Measurements from ENCODE around the gene SLC9A9.

- TF ChIP-seq CTCF (IDR thresholded peaks at IDR 0.05; ENCODE audit: low read depth, low read length, missing input control) (no peak), REST (IDR thresholded peaks at IDR 0.05) (no peak), GABPA (IDR thresholded peaks at IDR 0.05 in 1 of 2, conservative IDR thresholded peaks at IDR 0.05 in 1 of 2) (no peak), RXRA (IDR thresholded peaks at IDR 0.05) (no peak), TAF1 (conservative IDR thresholded peaks at IDR 0.05) (no peak), SP1 (IDR thresholded peaks at IDR 0.05) (no peak), MAX (IDR thresholded peaks at IDR 0.05) (no peak), FOXA1 (IDR thresholded peaks at IDR 0.05) (no peak)
Observed at GRCh38 chr3:143343031-143343430, 505.2 kb downstream of the SLC9A9 start.
